Kidney epithelial cell (primary cell): ENCODE data around the gene CCDC138. TPM values are rescaled to one million over a fixed set of nuclear protein-coding genes. Genes with fewer than 3 reads are reported as not detected.

ENCODE experiments used
- DNase-seq: peaks from one replicate; pipeline ENCODE4 v3.0.0-alpha.2; 2010; ENCODE audit warnings: low read depth
- H3K27me3 ChIP-seq: 2 replicates; pipeline ENCODE4 v1.6.0; 2011; ENCODE audit warnings: low read length; ENCODE audit not compliant: control insufficient read depth, insufficient read depth
- H3K36me3 ChIP-seq: 2 replicates; pipeline ENCODE4 v1.5.1; 2011; ENCODE audit warnings: low read length; ENCODE audit not compliant: control insufficient read depth, insufficient read depth
- H3K4me3 ChIP-seq: 2 replicates; pipeline ENCODE4 v1.5.1; 2011; ENCODE audit warnings: low read depth, mild to moderate bottlenecking, control low read depth, low read length
- CTCF ChIP-seq: IDR thresholded peaks from 2 replicates; pipeline ENCODE4 v1.5.1; 2011; ENCODE audit warnings: mild to moderate bottlenecking, moderate library complexity, low read length, control low read depth, inconsistent platforms; ENCODE audit not compliant: insufficient read depth, poor library complexity, severe bottlenecking
- total RNA-seq: library from RNA; depleted of rRNA; stranded (reverse); fragments of >200 nt; gene quantifications from 2 replicates; pipeline ENCODE4 v1.2.3, GENCODE V29; 2015

Gene CCDC138
- total RNA-seq, 1 donor from 2014 or later, result 3.7 TPM

DNA sequence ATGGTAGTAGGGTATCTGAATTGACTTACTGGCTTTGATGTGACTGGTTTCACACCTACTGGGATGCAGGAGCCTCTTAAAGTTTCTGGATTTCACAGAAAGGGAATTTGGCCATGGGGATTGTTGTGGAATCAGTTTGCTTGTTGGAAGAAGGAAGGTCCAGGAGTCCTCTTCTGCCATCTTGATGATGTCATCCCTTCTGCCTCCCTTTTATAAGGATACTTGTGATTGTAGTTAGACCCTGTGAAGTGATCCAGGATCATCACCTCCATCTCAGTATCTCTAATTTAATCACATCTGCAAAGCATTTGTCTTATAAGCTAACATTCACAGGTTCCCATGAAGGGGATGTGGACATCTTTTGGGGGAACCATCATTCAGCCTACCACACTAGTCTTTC lies 79.5 kb downstream of the CCDC138 start:
- DNase-seq, result no peak
- H3K36me3 ChIP-seq, result no peaks in the 10 kb centered on the region

GRCh38 chr2:108868911-108869310 lies 82.3 kb downstream of the CCDC138 start:
- Histone ChIP-seq H3K27me3 (no peaks in the 10 kb centered on the region), H3K36me3 (no peaks in the 10 kb centered on the region), H3K4me3 (no peak overlapping the region)
- no peak for TF ChIP-seq CTCF
- DNase-seq, result no peak

More for the DNA sequence above, 79.5 kb downstream of the CCDC138 start:
- H3K27me3 ChIP-seq, result no peaks in the 10 kb centered on the region
- no peak overlapping the region for H3K4me3 ChIP-seq
- TF ChIP-seq CTCF, result no peak

DNA sequence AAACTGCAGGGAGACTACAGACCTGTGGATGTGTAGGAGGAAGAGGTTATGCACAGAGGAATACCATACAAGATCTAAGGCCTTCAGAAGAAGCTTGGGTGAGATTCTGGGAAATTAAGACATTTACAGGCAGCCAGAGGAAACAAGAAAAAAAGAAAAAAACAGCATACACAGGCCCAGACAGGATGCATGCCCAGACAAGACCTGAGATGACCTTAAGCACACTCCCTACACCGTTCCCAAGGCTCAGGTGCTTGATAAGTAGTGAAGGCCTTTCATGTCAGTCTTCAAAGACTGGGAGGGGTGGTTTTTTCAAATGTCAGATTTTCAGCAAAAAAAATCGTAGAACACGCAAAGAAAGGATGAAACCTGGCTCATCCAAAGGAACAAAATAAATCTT lies 83.0 kb downstream of the CCDC138 start:
- Histone ChIP-seq H3K27me3 (no peaks in the 10 kb centered on the region), H3K4me3 (no peak overlapping the region), H3K36me3 (no peaks in the 10 kb centered on the region)
- no peak for DNase-seq
- TF ChIP-seq CTCF, result no peak

GRCh38 chr2:108870069-108870644 lies 83.6 kb downstream of the CCDC138 start:
- no peak overlapping the region for H3K4me3 ChIP-seq
- H3K36me3 ChIP-seq, result no peaks in the 10 kb centered on the region
- TF ChIP-seq CTCF, result no peak
- DNase-seq, result no peak
- no peaks in the 10 kb centered on the region for H3K27me3 ChIP-seq

- no peak overlapping the region for H3K4me3 ChIP-seq
- TF ChIP-seq CTCF, result no peak
- H3K36me3 ChIP-seq, result no peaks in the 10 kb centered on the region
- H3K27me3 ChIP-seq, result no peaks in the 10 kb centered on the region
- no peak for DNase-seq
Measured at GRCh38 chr2:108877506-108877905, 90.9 kb downstream of the CCDC138 start.

- no peak for DNase-seq
- no peaks in the 10 kb centered on the region for H3K36me3 ChIP-seq
- no peak for TF ChIP-seq CTCF
- H3K4me3 ChIP-seq, result no peak overlapping the region
- H3K27me3 ChIP-seq, result no peaks in the 10 kb centered on the region
Measured at GRCh38 chr2:108878276-108878675, 91.7 kb downstream of the CCDC138 start.
